GM06990 (cell line): ENCODE results near the gene ZACN.

Source experiments
- DNase-seq: peaks from one replicate; pipeline ENCODE4 v3.0.0-alpha.2; 2011; ENCODE audit not compliant: insufficient read length; ENCODE audit errors: extremely low read depth
- H3K27me3 ChIP-seq: replicated peaks from 2 replicates; pipeline ENCODE4 v1.6.0; 2011; ENCODE audit warnings: low read length; ENCODE audit not compliant: control insufficient read depth, insufficient read depth
- H3K36me3 ChIP-seq: 2 replicates; pipeline ENCODE4 v1.5.1; 2011; ENCODE audit warnings: low read length; ENCODE audit not compliant: control insufficient read depth, insufficient read depth
- H3K4me3 ChIP-seq: replicated peaks from 2 replicates; pipeline ENCODE4 v1.5.1; 2011; ENCODE audit warnings: low read depth, mild to moderate bottlenecking, control low read depth, low read length
- CTCF ChIP-seq: IDR thresholded peaks from 2 replicates; pipeline ENCODE4 v1.5.1; 2011; ENCODE audit warnings: low read length, control low read depth, mild to moderate bottlenecking, inconsistent platforms; ENCODE audit not compliant: insufficient read depth, poor library complexity, severe bottlenecking

The ZACN gene

GRCh38 chr17:76092526-76093413 lies 13.8 kb downstream of the ZACN start:
- DNase-seq, result no peak
- H3K27me3 ChIP-seq, result no peaks in the 10 kb centered on the region
- no peak overlapping the region for H3K4me3 ChIP-seq
- TF ChIP-seq CTCF, result no peak
- H3K36me3 ChIP-seq, result peaks cover 47% of the 10 kb centered on the region

DNA sequence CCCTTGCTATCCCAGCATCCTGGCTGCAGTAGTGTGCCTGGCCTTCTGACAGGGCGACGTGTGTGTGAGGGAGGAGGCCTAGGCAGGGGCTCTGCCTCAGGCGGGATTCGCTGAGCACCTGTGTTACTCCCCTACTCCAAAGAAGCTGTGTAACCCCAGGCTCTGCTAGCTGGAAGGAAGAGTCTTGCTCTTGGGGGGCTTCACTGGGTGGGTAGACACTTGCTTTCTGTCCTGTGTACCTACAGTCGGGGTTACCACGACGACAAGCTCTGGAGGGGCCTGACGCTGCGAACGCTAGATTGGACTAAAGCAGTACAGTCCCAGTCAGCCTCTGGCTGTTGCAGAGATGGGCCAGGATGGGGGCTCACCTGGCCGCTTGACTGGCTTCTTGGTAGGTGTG lies 15.1 kb downstream of the ZACN start:
- no peak for DNase-seq
- no peaks in the 10 kb centered on the region for H3K27me3 ChIP-seq
- no peak overlapping the region for H3K4me3 ChIP-seq
- peaks cover 38% of the 10 kb centered on the region for H3K36me3 ChIP-seq
- TF ChIP-seq CTCF, result no peak

GRCh38 chr17:76095943-76096342 lies 17.0 kb downstream of the ZACN start:
- peaks cover 31% of the 10 kb centered on the region for H3K36me3 ChIP-seq
- no peak for TF ChIP-seq CTCF
- no peaks in the 10 kb centered on the region for H3K27me3 ChIP-seq
- H3K4me3 ChIP-seq, result no peak overlapping the region
- no peak for DNase-seq

DNA sequence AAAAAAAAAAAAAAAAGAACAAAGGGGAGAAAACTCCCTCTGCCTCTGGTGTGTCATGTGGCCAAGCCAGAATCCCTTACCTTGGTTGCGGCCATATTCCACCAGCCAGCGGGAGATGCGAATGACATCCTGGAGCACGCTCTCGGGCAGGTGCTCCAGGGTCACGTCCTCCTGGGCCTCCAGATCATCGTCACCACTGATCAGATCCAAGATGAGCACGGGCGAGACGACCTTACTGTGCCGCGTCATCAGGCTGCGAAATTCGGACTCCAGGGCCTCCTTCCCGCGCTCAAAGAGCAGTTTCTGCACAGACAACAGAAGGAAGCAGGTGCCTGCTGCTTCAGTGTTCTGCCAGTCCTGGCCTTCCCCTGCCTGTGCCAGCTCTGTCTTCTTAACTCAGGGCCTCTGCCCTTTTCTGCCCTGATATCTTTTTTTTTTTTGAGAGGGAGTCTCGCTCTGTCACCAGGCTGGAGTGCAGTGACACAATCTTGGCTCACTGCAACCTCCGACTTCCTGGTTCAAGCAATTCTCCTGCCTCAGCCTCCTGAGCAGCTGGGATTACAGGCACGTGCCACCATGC lies 18.8 kb downstream of the ZACN start:
- H3K4me3 ChIP-seq, result no peak overlapping the region
- DNase-seq, result no peak
- no peaks in the 10 kb centered on the region for H3K27me3 ChIP-seq
- H3K36me3 ChIP-seq, result peaks cover 32% of the 10 kb centered on the region
- no peak for TF ChIP-seq CTCF

DNA sequence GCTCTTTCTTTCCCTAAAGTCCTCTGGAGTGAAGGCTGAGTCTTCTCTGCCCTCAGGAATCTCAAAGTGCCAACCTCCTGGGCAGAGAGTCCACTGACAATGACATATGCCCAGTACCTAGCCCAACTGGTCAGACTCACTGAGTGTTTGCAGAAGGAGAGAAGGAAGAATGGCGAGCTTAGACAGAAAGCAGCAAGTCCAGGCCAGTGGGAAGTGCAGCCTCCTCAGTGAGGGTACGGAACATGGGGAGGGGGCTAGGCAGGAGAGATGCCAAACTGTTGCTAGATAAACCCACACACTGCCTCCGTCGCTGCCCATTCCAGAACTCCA lies 23.9 kb downstream of the ZACN start:
- Histone ChIP-seq H3K4me3 (peak overlapping the region; percentile 74), H3K36me3 (peaks cover 8% of the 10 kb centered on the region), H3K27me3 (no peaks in the 10 kb centered on the region)
- DNase-seq, result no peak
- TF ChIP-seq CTCF, result no peak
